ENCODE data around the gene LYST.

DNA sequence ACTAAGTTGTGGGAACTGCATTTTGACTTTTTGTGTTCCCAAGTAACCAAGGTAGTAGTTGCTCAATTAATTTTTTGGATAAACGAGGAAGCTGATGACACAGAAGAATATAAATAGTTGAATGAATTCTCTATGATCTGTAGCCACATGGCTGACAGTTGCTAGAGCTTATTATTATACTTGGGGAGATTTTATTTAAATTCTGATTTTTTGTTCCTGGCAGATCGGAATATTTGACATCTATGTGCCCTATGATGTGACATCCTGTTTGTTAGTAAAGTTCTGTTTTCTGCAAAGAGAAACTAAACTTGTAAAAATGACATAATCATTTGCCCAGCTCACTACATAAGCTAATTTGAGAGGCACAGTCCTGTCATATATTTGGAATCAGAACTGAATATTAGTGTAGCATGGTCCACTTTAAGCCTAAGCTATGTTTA lies 9.7 kb upstream of the LYST start:
- TF ChIP-seq, protein P1, sequence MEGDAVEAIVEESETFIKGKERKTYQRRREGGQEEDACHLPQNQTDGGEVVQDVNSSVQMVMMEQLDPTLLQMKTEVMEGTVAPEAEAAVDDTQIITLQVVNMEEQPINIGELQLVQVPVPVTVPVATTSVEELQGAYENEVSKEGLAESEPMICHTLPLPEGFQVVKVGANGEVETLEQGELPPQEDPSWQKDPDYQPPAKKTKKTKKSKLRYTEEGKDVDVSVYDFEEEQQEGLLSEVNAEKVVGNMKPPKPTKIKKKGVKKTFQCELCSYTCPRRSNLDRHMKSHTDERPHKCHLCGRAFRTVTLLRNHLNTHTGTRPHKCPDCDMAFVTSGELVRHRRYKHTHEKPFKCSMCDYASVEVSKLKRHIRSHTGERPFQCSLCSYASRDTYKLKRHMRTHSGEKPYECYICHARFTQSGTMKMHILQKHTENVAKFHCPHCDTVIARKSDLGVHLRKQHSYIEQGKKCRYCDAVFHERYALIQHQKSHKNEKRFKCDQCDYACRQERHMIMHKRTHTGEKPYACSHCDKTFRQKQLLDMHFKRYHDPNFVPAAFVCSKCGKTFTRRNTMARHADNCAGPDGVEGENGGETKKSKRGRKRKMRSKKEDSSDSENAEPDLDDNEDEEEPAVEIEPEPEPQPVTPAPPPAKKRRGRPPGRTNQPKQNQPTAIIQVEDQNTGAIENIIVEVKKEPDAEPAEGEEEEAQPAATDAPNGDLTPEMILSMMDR (IDR thresholded peaks at IDR 0.05 in 2 of 3, conservative IDR thresholded peaks at IDR 0.05 in 1 of 3; ENCODE audit: control insufficient read depth in 2 of 3, extremely low read depth in 1 of 3, insufficient read depth in 1 of 3, low read depth in 3 of 3, low read length in 3 of 3): no peak
- no peak for TF ChIP-seq NR2C2 (IDR thresholded peaks at IDR 0.05; ENCODE audit: borderline replicate concordance, control insufficient read depth, insufficient read length, low read depth)
- no peak for TF ChIP-seq NFYB (IDR thresholded peaks at IDR 0.05; ENCODE audit: insufficient read depth, low read depth, low read length)
- no peak for TF ChIP-seq POLR2AphosphoS5 (IDR thresholded peaks at IDR 0.05; ENCODE audit: low read length)
- no peak for TF ChIP-seq CBX5 (IDR thresholded peaks at IDR 0.05; ENCODE audit: low read depth)
- no peak for TF ChIP-seq POLR2A (IDR thresholded peaks at IDR 0.05; ENCODE audit: low read depth, low read length)
- TF ChIP-seq RB1 (IDR thresholded peaks at IDR 0.05; ENCODE audit: borderline replicate concordance): no peak
- no peak for TF ChIP-seq HCFC1 (IDR thresholded peaks at IDR 0.05; ENCODE audit: low read length)
